HCT116 (cell line): ENCODE data around the gene IL36G. TPM values are rescaled to one million over a fixed set of nuclear protein-coding genes. Genes with fewer than 3 reads are reported as not detected.

ENCODE experiments used
- ATAC-seq: fragments of 200-7000 bp; cut with Tn5 transposase; 2 replicates; pipeline ENCODE4 v1.9.1; 2020; ENCODE audit warnings: mild to moderate bottlenecking, moderate library complexity
- BruUV-seq: library from RNA; stranded (reverse); fragments of 400-500 nt; replicated peaks from 2 replicates; lab custom pipeline; 2021; lab: Mats Ljungman, UMichigan
- CTCF ChIA-PET: fragments of 300-600 bp; sonication (Branson Sonifier 250); formaldehyde crosslinking; loops from one replicate; lab custom pipeline; 2021; ENCODE audit warnings: antibody characterized with exemption; lab: Charles Lee
- POLR2A ChIA-PET: fragments of 300-600, 350-600 bp; sonication (Branson Sonifier 250); formaldehyde crosslinking; loops from one replicate; lab custom pipeline; 2021; ENCODE audit warnings: antibody characterized with exemption; lab: Charles Lee
- RAD21 ChIA-PET, 2 experiments: fragments of 300-600 bp; sonication (Branson Sonifier 250); formaldehyde crosslinking; loops; one replicate each; lab custom pipeline; 2023; ENCODE audit warnings: low total read pairs in 2 of 2; ENCODE audit not compliant: uncharacterized antibody in 2 of 2, unreplicated experiment in 2 of 2, low non-redundant PET in 1 of 2; lab: Charles Lee
- DNase-seq: peaks from one replicate; pipeline ENCODE4 v3.0.0-alpha.2; 2010; ENCODE audit warnings: low read depth, low spot score
- H2AFZ ChIP-seq: fragments of 200-600 bp; shearing (Covaris generic), sonication (generic); 2 replicates; pipeline ENCODE4 v1.6.1; 2017; ENCODE audit warnings: low read depth, mixed run types, mixed read lengths, antibody characterized with exemption, low read length; ENCODE audit not compliant: poor library complexity, severe bottlenecking
- H3K27ac ChIP-seq: 2 replicates; pipeline ENCODE4 v1.5.1; 2012; ENCODE audit warnings: low read depth, low read length
- H3K27me3 ChIP-seq: fragments of 200-600 bp; sonication (generic); 2 replicates; pipeline ENCODE4 v1.6.1; 2016; ENCODE audit warnings: mixed run types, low read length, mixed read lengths; ENCODE audit not compliant: insufficient read depth
- H3K36me3 ChIP-seq, 2 experiments: fragments of 200-500 bp in 1 of 2; fragments of 200-600 bp in 1 of 2; sonication (Bioruptor generic) in 1 of 2; sonication (generic) in 1 of 2; 2 replicates each; pipeline versions ENCODE4 v1.5.1 to v1.6.1; 2014 to 2016; ENCODE audit warnings: low read length in 2 of 2, inconsistent platforms in 1 of 2, mixed read lengths in 1 of 2, mixed run types in 1 of 2; ENCODE audit not compliant: insufficient read depth in 2 of 2, control insufficient read depth in 1 of 2
- H3K4me1 ChIP-seq, 2 experiments: fragments of 200-600 bp in 1 of 2; sonication (generic) in 1 of 2; 2 replicates each; pipeline versions ENCODE4 v1.5.1 to v1.6.1; 2012 to 2017; ENCODE audit warnings: low read length in 2 of 2, inconsistent platforms in 1 of 2, mild to moderate bottlenecking in 1 of 2, mixed read lengths in 1 of 2, mixed run types in 1 of 2, moderate library complexity in 1 of 2; ENCODE audit not compliant: insufficient read depth in 2 of 2, control insufficient read depth in 1 of 2
- H3K4me2 ChIP-seq: fragments of 200-600 bp; sonication (generic); 2 replicates; pipeline ENCODE4 v1.6.1; 2017; ENCODE audit warnings: mixed run types, low read length, mixed read lengths
- H3K4me3 ChIP-seq, 2 experiments: fragments of 200-600 bp in 1 of 2; sonication (generic) in 1 of 2; replicated peaks in 1 of 2; 2 replicates each; pipeline ENCODE4 v1.5.1; 2011 to 2016; ENCODE audit warnings: low read length in 2 of 2, control low read depth in 1 of 2, low read depth in 1 of 2, mild to moderate bottlenecking in 1 of 2, mixed read lengths in 1 of 2, mixed run types in 1 of 2
- H3K79me2 ChIP-seq: fragments of 200-600 bp; sonication (generic); 2 replicates; pipeline ENCODE4 v1.6.1; 2017; ENCODE audit warnings: mild to moderate bottlenecking, mixed run types, low read length, moderate library complexity, mixed read lengths; ENCODE audit not compliant: insufficient read depth
- H3K9ac ChIP-seq: fragments of 200-600 bp; sonication (generic); 2 replicates; pipeline ENCODE4 v1.6.1; 2016; ENCODE audit warnings: low read length, mixed read lengths
- H3K9me2 ChIP-seq: fragments of 200-600 bp; sonication (generic), shearing (Covaris generic); 2 replicates; pipeline ENCODE4 v1.6.1; 2017; ENCODE audit warnings: mixed run types, mild to moderate bottlenecking, moderate library complexity; ENCODE audit not compliant: insufficient read depth
- H3K9me3 ChIP-seq, 2 experiments: fragments of 200-500 bp in 1 of 2; fragments of 200-600 bp in 1 of 2; sonication (Bioruptor generic) in 1 of 2; sonication (generic) in 1 of 2; 2 replicates each; pipeline ENCODE4 v1.6.1; 2014 to 2017; ENCODE audit warnings: low read length in 2 of 2, mixed read lengths in 2 of 2, inconsistent platforms in 1 of 2, low read depth in 1 of 2, mild to moderate bottlenecking in 1 of 2, mixed run types in 1 of 2, moderate library complexity in 1 of 2; ENCODE audit not compliant: control insufficient read depth in 1 of 2, insufficient read depth in 1 of 2
- H4K20me1 ChIP-seq: fragments of 200-600 bp; sonication (generic), shearing (Covaris generic); 2 replicates; pipeline ENCODE4 v1.6.1; 2017; ENCODE audit warnings: mixed run types, mild to moderate bottlenecking, moderate library complexity; ENCODE audit not compliant: insufficient read depth
- ATF3 ChIP-seq: IDR thresholded peaks from 2 replicates; pipeline ENCODE4 v1.6.1; 2012
- CBX3 ChIP-seq: IDR thresholded peaks from 2 replicates; pipeline ENCODE4 v1.6.1; 2012; ENCODE audit warnings: low read depth
- CEBPB ChIP-seq: IDR thresholded peaks from 2 replicates; pipeline ENCODE4 v1.6.1; 2012; ENCODE audit warnings: low read depth
- EGR1 ChIP-seq: IDR thresholded peaks from 2 replicates; pipeline ENCODE4 v1.6.1; 2012; ENCODE audit warnings: low read depth
- ELF1 ChIP-seq: IDR thresholded peaks from 2 replicates; pipeline ENCODE4 v1.6.1; 2012; ENCODE audit warnings: low read depth, borderline replicate concordance
- EZH2phosphoT487 ChIP-seq: fragments of 200-600 bp; IDR thresholded peaks from 2 replicates; pipeline ENCODE4 v1.6.1; 2018; ENCODE audit warnings: antibody characterized with exemption, borderline replicate concordance
- FOSL1 ChIP-seq: IDR thresholded peaks from 2 replicates; pipeline ENCODE4 v1.6.1; 2012; ENCODE audit warnings: low read depth
- JUND ChIP-seq: IDR thresholded peaks from 2 replicates; pipeline ENCODE4 v1.6.1; 2012
- POLR2A ChIP-seq: IDR thresholded peaks from 2 replicates; pipeline ENCODE4 v1.7.0; 2011; ENCODE audit warnings: borderline replicate concordance; ENCODE audit not compliant: insufficient read depth, insufficient read length; ENCODE audit errors: extremely low read depth
- RAD21 ChIP-seq: IDR thresholded peaks from 2 replicates; pipeline ENCODE4 v1.6.1; 2012; ENCODE audit warnings: low read depth, mild to moderate bottlenecking
- REST ChIP-seq: IDR thresholded peaks from 2 replicates; pipeline ENCODE4 v1.6.1; 2012; ENCODE audit warnings: low read depth
- SP1 ChIP-seq: IDR thresholded peaks from 2 replicates; pipeline ENCODE4 v1.6.1; 2012; ENCODE audit warnings: low read depth
- SRF ChIP-seq: IDR thresholded peaks from 2 replicates; pipeline ENCODE4 v1.6.1; 2012; ENCODE audit warnings: low read depth
- TCF7L2 ChIP-seq: IDR thresholded peaks from 2 replicates; pipeline ENCODE4 v1.7.0; 2011; ENCODE audit warnings: borderline replicate concordance, inconsistent platforms; ENCODE audit not compliant: insufficient read depth, insufficient read length; ENCODE audit errors: extremely low read depth
- YY1 ChIP-seq: IDR thresholded peaks from 2 replicates; pipeline ENCODE4 v1.6.1; 2011; ENCODE audit warnings: low read length, low read depth, moderate library complexity, mild to moderate bottlenecking; ENCODE audit not compliant: insufficient replicate concordance; ENCODE audit errors: extremely low read depth
- intact Hi-C: fragments of 100-400 bp; cut with micrococcal nuclease; formaldehyde crosslinking; loops from 2 replicates; pipeline ENCODE4 v1.10.0; 2022
- total RNA-seq: library from RNA; stranded (reverse); gene quantifications from one replicate; pipeline ENCODE4 v1.2.1, GENCODE V29; 2021; ENCODE audit not compliant: unreplicated experiment

IL36G gene
- total RNA-seq, 1 experiment from 2014 or later, result not detected

GRCh38 chr2:112936927-112937232, 40.9 kb upstream of the IL36G start:
- peak overlapping the region; percentile 68 for H3K4me2 ChIP-seq
- H3K9me3 ChIP-seq, result no peaks in the 10 kb centered on the region
- no peak overlapping the region for H3K4me3 ChIP-seq
- no peaks in the 10 kb centered on the region for H3K79me2 ChIP-seq
- no peaks in the 10 kb centered on the region for H3K36me3 ChIP-seq
- BruUV-seq, result no TSS peak
- DNase-seq, result no peak
- no peak overlapping the region for H3K27ac ChIP-seq
- no peaks in the 10 kb centered on the region for H4K20me1 ChIP-seq
- intact Hi-C loops, result no loop called here
- H3K27me3 ChIP-seq, result no peaks in the 10 kb centered on the region
- H3K4me1 ChIP-seq, result peaks cover 5 to 28% of the 10 kb centered on the region in 2 experiments
- no peak for ATAC-seq
- no peaks in the 10 kb centered on the region for H3K9me2 ChIP-seq
- RAD21 ChIA-PET, result no interaction called here
- POLR2A ChIA-PET, result no interaction called here
- peak overlapping the region; percentile 96 for H2AFZ ChIP-seq
- TF ChIP-seq FOSL1 (no peak), CBX3 (no peak), POLR2A (no peak), CEBPB (no peak), SP1 (no peak), JUND (no peak), YY1 (no peak), SRF (no peak), REST (no peak), ELF1 (no peak), TCF7L2 (no peak), ATF3 (no peak), EGR1 (no peak), RAD21 (no peak), EZH2phosphoT487 (no peak)
- H3K9ac ChIP-seq, result no peak overlapping the region
- CTCF ChIA-PET, result interaction anchor here (0.7 kb wide), 1 partner anchor 14 kb away, joined by 3 read pairs; no protein-coding TSS in a partner anchor
